HepG2 (cell line): ENCODE data around the gene LCAT. TPM values are rescaled to one million over a fixed set of nuclear protein-coding genes. Genes with fewer than 3 reads are reported as not detected.
A peak's percentile ranks its signal among the peaks of the same experiment; 100 is the strongest.

ENCODE experiments used
- CENPX ChIP-seq: sonication (generic); formaldehyde crosslinking; IDR thresholded peaks from 2 replicates; pipeline ENCODE4 v1.9.0; 2021; ENCODE audit warnings: mild to moderate bottlenecking, missing genetic modification reagents, moderate library complexity
- DZIP1 ChIP-seq: sonication (generic); formaldehyde crosslinking; IDR thresholded peaks from 2 replicates; pipeline ENCODE4 v1.5.0; 2020; ENCODE audit warnings: mild to moderate bottlenecking, missing genetic modification reagents
- IKZF4 ChIP-seq: sonication (generic); formaldehyde crosslinking; IDR thresholded peaks from 2 replicates; pipeline ENCODE4 v1.5.1; 2020; ENCODE audit warnings: borderline replicate concordance, mild to moderate bottlenecking, low read depth, missing genetic modification reagents; ENCODE audit errors: not compliant biosample characterization
- IRF2 ChIP-seq: IDR thresholded peaks from 2 replicates; pipeline ENCODE4 v1.6.1; 2018; ENCODE audit warnings: missing genetic modification reagents, missing compliant biosample characterization
- KAT8 ChIP-seq: IDR thresholded peaks from 2 replicates; pipeline ENCODE4 v1.6.1; 2016; ENCODE audit warnings: missing genetic modification reagents, missing compliant biosample characterization
- LRRFIP1 ChIP-seq: sonication (generic); formaldehyde crosslinking; conservative IDR thresholded peaks from 2 replicates; pipeline ENCODE4 v1.4.0; 2020; ENCODE audit warnings: missing genetic modification reagents
- NFKB2 ChIP-seq: sonication (generic); formaldehyde crosslinking; IDR thresholded peaks from 2 replicates; pipeline ENCODE4 v1.4.0; 2020; ENCODE audit warnings: missing genetic modification reagents, borderline replicate concordance
- PREB ChIP-seq: sonication (generic); formaldehyde crosslinking; IDR thresholded peaks from 2 replicates; pipeline ENCODE4 v1.4.0; 2020; ENCODE audit warnings: missing genetic modification reagents
- SMAD1 ChIP-seq: sonication (generic); formaldehyde crosslinking; IDR thresholded peaks from 2 replicates; pipeline ENCODE4 v1.4.0; 2020; ENCODE audit warnings: missing genetic modification reagents, low read depth, mild to moderate bottlenecking, borderline replicate concordance
- TBX2 ChIP-seq: sonication (generic); formaldehyde crosslinking; IDR thresholded peaks from 2 replicates; pipeline ENCODE4 v1.5.0; 2020; ENCODE audit warnings: missing genetic modification reagents, mild to moderate bottlenecking, borderline replicate concordance
- TEAD2 ChIP-seq: sonication (generic); formaldehyde crosslinking; IDR thresholded peaks from 2 replicates; pipeline ENCODE4 v1.9.0; 2021; ENCODE audit warnings: missing genetic modification reagents
- TMF1 ChIP-seq: sonication (generic); formaldehyde crosslinking; IDR thresholded peaks from 2 replicates; pipeline ENCODE4 v1.8.1; 2022; ENCODE audit warnings: low read depth, missing genetic modification reagents
- YEATS4 ChIP-seq: sonication (generic); formaldehyde crosslinking; IDR thresholded peaks from 2 replicates; pipeline ENCODE4 v1.4.0; 2020; ENCODE audit warnings: missing genetic modification reagents, borderline replicate concordance
- YY1 ChIP-seq: IDR thresholded peaks from 2 replicates; pipeline ENCODE4 v1.6.1; 2011; ENCODE audit warnings: low read length, low read depth, moderate library complexity, mild to moderate bottlenecking; ENCODE audit not compliant: insufficient read depth, insufficient replicate concordance
- ZBTB1 ChIP-seq: sonication (generic); formaldehyde crosslinking; IDR thresholded peaks from 2 replicates; pipeline ENCODE4 v1.4.0; 2020; ENCODE audit warnings: missing genetic modification reagents, borderline replicate concordance
- ZEB1 ChIP-seq: IDR thresholded peaks from 2 replicates; pipeline ENCODE4 v1.6.1; 2012; ENCODE audit warnings: mild to moderate bottlenecking, low read depth, inconsistent platforms; ENCODE audit not compliant: insufficient replicate concordance
- ZFX ChIP-seq: sonication (generic); formaldehyde crosslinking; IDR thresholded peaks from 2 replicates; pipeline ENCODE4 v1.4.0; 2020; ENCODE audit warnings: mild to moderate bottlenecking, low read depth, missing genetic modification reagents, moderate library complexity
- ZNF383 ChIP-seq: sonication (generic); formaldehyde crosslinking; IDR thresholded peaks from 2 replicates; pipeline ENCODE4 v1.4.0; 2020; ENCODE audit warnings: missing genetic modification reagents, mild to moderate bottlenecking, borderline replicate concordance
- ZNF598 ChIP-seq: sonication (generic); formaldehyde crosslinking; IDR thresholded peaks from 2 replicates; pipeline ENCODE4 v1.5.1; 2020; ENCODE audit warnings: mild to moderate bottlenecking, missing genetic modification reagents, borderline replicate concordance
- ZNF607 ChIP-seq: sonication (generic); formaldehyde crosslinking; IDR thresholded peaks from 2 replicates; pipeline ENCODE4 v1.5.1; 2020; ENCODE audit warnings: missing genetic modification reagents, mild to moderate bottlenecking, borderline replicate concordance
- ZNF781 ChIP-seq: sonication (generic); formaldehyde crosslinking; IDR thresholded peaks from 2 replicates; pipeline ENCODE4 v1.5.1; 2020; ENCODE audit warnings: borderline replicate concordance, mild to moderate bottlenecking, missing genetic modification reagents; ENCODE audit errors: not compliant biosample characterization
- polyA plus RNA-seq, 8 experiments: library from polyadenylated mRNA; depleted of rRNA in 3 of 8; stranded (reverse) in 7 of 8; unstranded in 1 of 8; fragments of >200 nt; fragmentation: Illumina TruSeq in 4 of 8; extraction: Trizol in 4 of 8; gene quantifications; 2 replicates each; pipeline versions ENCODE4 v1.2.1 to v1.2.3, GENCODE V29; 2011 to 2016; ENCODE audit warnings: low read depth in 4 of 8, missing spikeins in 1 of 8, mixed read lengths in 1 of 8; ENCODE audit not compliant: insufficient read depth in 1 of 8
- total RNA-seq, 5 experiments: library from RNA; depleted of rRNA; stranded (reverse); fragments of >200 nt; fragmentation: Illumina TruSeq; extraction: Trizol; gene quantifications; 2 replicates each; pipeline ENCODE4 v1.2.3, GENCODE V29; 2016; ENCODE audit warnings: low read depth in 1 of 5

Gene LCAT
- total and polyA plus RNA-seq, 2 of the 13 experiments (the other 11 are each of a cell fraction or from before 2014, with no cell fraction given), result 36.1 to 38.9 TPM

- TF ChIP-seq DZIP1 (CRISPR knock-in tag) (no peak), ZFX (CRISPR knock-in tag) (peak; percentile 98), TBX2 (CRISPR knock-in tag) (peak; percentile 32; the same call in 1 of the 2 replicates), TMF1 (CRISPR knock-in tag) (peak; percentile 88), CENPX (CRISPR knock-in tag) (no peak), ZNF383 (no peak), IRF2 (CRISPR knock-in tag) (peak; percentile 14; the same call in 1 of the 2 replicates), PREB (CRISPR knock-in tag) (no peak), ZEB1 (no peak), LRRFIP1 (CRISPR knock-in tag) (no peak), YEATS4 (CRISPR knock-in tag) (peak; percentile 94), SMAD1 (peak; percentile 79; the same call in 1 of the 2 replicates), ZNF607 (peak; percentile 72; the same call in 1 of the 2 replicates), ZBTB1 (no peak), ZNF598 (0 out of 2 replicates have a peak, but pooled peaks have one; percentile 58), TEAD2 (CRISPR knock-in tag) (peak; percentile 53; the same call in 1 of the 2 replicates), KAT8 (no peak), NFKB2 (CRISPR knock-in tag) (peak; percentile 88; the same call in 1 of the 2 replicates), ZNF781 (CRISPR knock-in tag) (peak; percentile 37), YY1 (peak; percentile 96), IKZF4 (CRISPR knock-in tag) (no peak)
Observed at GRCh38 chr16:67892899-67893742, 50.8 kb downstream of the LCAT start, which contains the start of gene PSKH1 (continued).
